H1 (cell line): ENCODE results near the gene GSTCD. TPM values are rescaled to one million over a fixed set of nuclear protein-coding genes. Genes with fewer than 3 reads are reported as not detected.

ENCODE experiments used
- CTCF ChIA-PET: fragments of 300-600 bp; sonication (Branson Sonifier 250); formaldehyde crosslinking; loops from one replicate; lab custom pipeline; 2021; ENCODE audit not compliant: partially characterized antibody; lab: Charles Lee
- POLR2A ChIA-PET: fragments of 300-600 bp; sonication (Branson Sonifier 250); formaldehyde crosslinking; loops from one replicate; lab custom pipeline; 2021; ENCODE audit warnings: inconsistent platforms; ENCODE audit not compliant: partially characterized antibody; lab: Charles Lee
- DNase-seq, 2 experiments: peaks; one replicate each; pipeline versions ENCODE4 v3.0.0 to v3.0.0-alpha.2; 2010 to 2022; ENCODE audit warnings: low spot score in 2 of 2, low read depth in 1 of 2, mixed read lengths in 1 of 2
- FAIRE-seq: peaks from 2 replicates; lab custom pipeline; 2011; peaks lifted over from hg19 to GRCh38; lab: Jason Lieb, UNC
- H2AFZ ChIP-seq: 2 replicates; pipeline ENCODE4 v1.8.1; 2012; ENCODE audit warnings: low read length, inconsistent platforms
- H2AK5ac ChIP-seq: 2 replicates; pipeline ENCODE4 v1.6.1; 2013; ENCODE audit warnings: low read depth, low read length
- H2BK120ac ChIP-seq: replicated peaks from 2 replicates; pipeline ENCODE3; 2013; ENCODE audit warnings: low read depth, low read length, inconsistent platforms
- H2BK12ac ChIP-seq: 2 replicates; pipeline ENCODE4 v1.6.1; 2013; ENCODE audit warnings: low read depth, low read length
- H2BK15ac ChIP-seq: 2 replicates; pipeline ENCODE4 v1.6.1; 2013; ENCODE audit warnings: low read length
- H2BK20ac ChIP-seq: 2 replicates; pipeline ENCODE4 v1.6.1; 2013; ENCODE audit warnings: low read length
- H2BK5ac ChIP-seq: 2 replicates; pipeline ENCODE4 v1.6.1; 2013; ENCODE audit warnings: low read depth, low read length
- H3K14ac ChIP-seq: 2 replicates; pipeline ENCODE4 v1.6.1; 2013; ENCODE audit warnings: inconsistent platforms; ENCODE audit not compliant: insufficient read length
- H3K18ac ChIP-seq: 2 replicates; pipeline ENCODE4 v1.6.1; 2013; ENCODE audit warnings: low read length; ENCODE audit errors: extremely low read depth
- H3K23ac ChIP-seq: 2 replicates; pipeline ENCODE4 v1.6.1; 2013; ENCODE audit warnings: inconsistent platforms; ENCODE audit not compliant: insufficient read length
- H3K23me2 ChIP-seq: 2 replicates; pipeline ENCODE4 v1.6.1; 2013; ENCODE audit warnings: low read depth, low read length
- H3K27ac ChIP-seq: 2 replicates; pipeline ENCODE4 v1.6.1; 2011; ENCODE audit warnings: low read depth, low read length, inconsistent platforms
- H3K27me3 ChIP-seq, 4 experiments: replicated peaks in 1 of 4; 1 replicate in 1 of 4; 2 replicates in 3 of 4; pipeline versions ENCODE4 v1.6.1 to v1.8.1; 2011 to 2013; ENCODE audit warnings: low read length in 3 of 4, mild to moderate bottlenecking in 3 of 4, inconsistent platforms in 2 of 4, mixed read lengths in 2 of 4, moderate library complexity in 1 of 4; ENCODE audit not compliant: control insufficient read depth in 3 of 4, insufficient read depth in 3 of 4; ENCODE audit errors: extremely low read depth in 1 of 4
- H3K36me3 ChIP-seq, 4 experiments: 2 replicates each; pipeline versions ENCODE4 v1.6.1 to v1.8.1; 2011 to 2013; ENCODE audit warnings: mild to moderate bottlenecking in 4 of 4, low read length in 3 of 4, moderate library complexity in 2 of 4, control low read depth in 1 of 4, inconsistent platforms in 1 of 4; ENCODE audit not compliant: insufficient read depth in 4 of 4, control insufficient read depth in 2 of 4
- H3K4ac ChIP-seq: replicated peaks from 2 replicates; pipeline ENCODE3; 2013; ENCODE audit warnings: low read length, low read depth, mixed read lengths, inconsistent platforms; ENCODE audit not compliant: insufficient read length
- H3K4me1 ChIP-seq, 4 experiments: replicated peaks in 1 of 4; 1 replicate in 1 of 4; 2 replicates in 3 of 4; pipeline versions ENCODE4 v1.6.1 to v1.8.1; 2011 to 2013; ENCODE audit warnings: low read length in 3 of 4, inconsistent platforms in 2 of 4, mixed read lengths in 1 of 4; ENCODE audit not compliant: insufficient read depth in 4 of 4, control insufficient read depth in 3 of 4
- H3K4me2 ChIP-seq, 2 experiments: 2 replicates each; pipeline versions ENCODE4 v1.6.1 to v1.8.1; 2011 to 2013; ENCODE audit warnings: low read depth in 2 of 2, low read length in 2 of 2, control low read depth in 1 of 2, inconsistent platforms in 1 of 2, mild to moderate bottlenecking in 1 of 2; ENCODE audit not compliant: insufficient read depth in 1 of 2
- H3K4me3 ChIP-seq, 4 experiments: fragments of 200-600, 300-600 bp in 1 of 4; sonication (generic), shearing (Covaris generic), sonication (Bioruptor Twin) in 1 of 4; 2 replicates each; pipeline versions ENCODE4 v1.5.1 to v1.8.1; 2011 to 2016; ENCODE audit warnings: low read length in 4 of 4, low read depth in 3 of 4, control low read depth in 2 of 4, inconsistent platforms in 2 of 4, mild to moderate bottlenecking in 2 of 4, mixed read lengths in 1 of 4, moderate library complexity in 1 of 4; ENCODE audit not compliant: insufficient read depth in 2 of 4; ENCODE audit errors: extremely low read depth in 1 of 4
- H3K56ac ChIP-seq: replicated peaks from 2 replicates; pipeline ENCODE3; 2013; ENCODE audit warnings: low read depth, mild to moderate bottlenecking, mixed read lengths, low read length, inconsistent platforms; ENCODE audit not compliant: insufficient read length
- H3K79me1 ChIP-seq: 2 replicates; pipeline ENCODE4 v1.6.1; 2013; ENCODE audit warnings: low read depth, low read length, control low read depth
- H3K79me2 ChIP-seq, 2 experiments: 2 replicates each; pipeline versions ENCODE4 v1.6.1 to v1.8.1; 2012 to 2013; ENCODE audit warnings: low read length in 2 of 2, mild to moderate bottlenecking in 2 of 2, inconsistent platforms in 1 of 2; ENCODE audit not compliant: insufficient read depth in 2 of 2, control insufficient read depth in 1 of 2
- H3K9ac ChIP-seq, 4 experiments: replicated peaks in 1 of 4; 1 replicate in 1 of 4; 2 replicates in 3 of 4; pipeline versions ENCODE4 v1.6.1 to v1.8.1; 2011 to 2013; ENCODE audit warnings: low read depth in 3 of 4, low read length in 3 of 4, control low read depth in 2 of 4, mild to moderate bottlenecking in 2 of 4, moderate library complexity in 2 of 4, inconsistent platforms in 1 of 4; ENCODE audit errors: extremely low read depth in 1 of 4
- H3K9me3 ChIP-seq, 2 experiments: 2 replicates each; pipeline versions ENCODE4 v1.6.1 to v1.8.1; 2012 to 2013; ENCODE audit warnings: mild to moderate bottlenecking in 2 of 2, moderate library complexity in 2 of 2, control low read depth in 1 of 2, inconsistent platforms in 1 of 2, low read depth in 1 of 2, low read length in 1 of 2, mixed read lengths in 1 of 2; ENCODE audit not compliant: insufficient read depth in 2 of 2
- H4K20me1 ChIP-seq, 2 experiments: replicated peaks in 1 of 2; 2 replicates each; pipeline versions ENCODE3 to v1.8.1; 2011 to 2013; ENCODE audit warnings: inconsistent platforms in 2 of 2, low read length in 2 of 2, mild to moderate bottlenecking in 1 of 2; ENCODE audit not compliant: insufficient read depth in 2 of 2, control insufficient read depth in 1 of 2
- H4K5ac ChIP-seq: 2 replicates; pipeline ENCODE4 v1.6.1; 2013; ENCODE audit warnings: low read length, low read depth, mixed read lengths, inconsistent platforms; ENCODE audit not compliant: insufficient read length
- H4K8ac ChIP-seq: 2 replicates; pipeline ENCODE4 v1.8.0; 2013; ENCODE audit warnings: mild to moderate bottlenecking, moderate library complexity, low read length, inconsistent platforms; ENCODE audit not compliant: insufficient read depth; ENCODE audit errors: extremely low read depth
- H4K91ac ChIP-seq: replicated peaks from 2 replicates; pipeline ENCODE3; 2013; ENCODE audit warnings: low read length, mixed read lengths, inconsistent platforms; ENCODE audit not compliant: insufficient read length
- EP300 ChIP-seq, 2 experiments: IDR thresholded peaks; 1 replicate in 1 of 2; 2 replicates in 1 of 2; pipeline ENCODE4 v1.6.1; 2011 to 2012; ENCODE audit warnings: low read depth in 2 of 2, low read length in 2 of 2, mild to moderate bottlenecking in 2 of 2, borderline replicate concordance in 1 of 2, inconsistent platforms in 1 of 2, moderate library complexity in 1 of 2
- SP4 ChIP-seq: IDR thresholded peaks from 2 replicates; pipeline ENCODE4 v1.6.1; 2012; ENCODE audit warnings: low read length, inconsistent platforms
- WGBS, 2 experiments: shearing (Covaris generic) in 1 of 2; methylation state at CpG; one replicate each; pipeline versions ENCODE4 v1.1.6 to v1.1.7; 2013 to 2015; ENCODE audit warnings: low lambda C conversion rate in 2 of 2, mixed read lengths in 2 of 2, inconsistent platforms in 1 of 2, low coverage in 1 of 2, missing lambda C conversion rate in 1 of 2; ENCODE audit not compliant: insufficient replicate concordance in 2 of 2, insufficient coverage in 1 of 2, insufficient read length in 1 of 2; ENCODE audit errors: extremely low coverage in 1 of 2, missing lambda C conversion rate in 1 of 2; 5-methylcytosine and 5-hydroxymethylcytosine counted together
- polyA plus RNA-seq, 7 experiments: library from polyadenylated mRNA; depleted of rRNA in 3 of 7; stranded (reverse) in 5 of 7; unstranded in 2 of 7; fragments of >200 nt in 5 of 7; fragments of 200-250 nt in 2 of 7; gene quantifications; 1 replicate in 5 of 7; 2 replicates in 1 of 7; 4 replicates in 1 of 7; pipeline versions ENCODE4 v1.2.1 to v1.2.3, GENCODE V29; 2011 to 2013; ENCODE audit warnings: missing spikeins in 2 of 7, mixed read lengths in 2 of 7
- total RNA-seq: library from RNA; stranded (reverse); fragmentation: NEBNext Ultra II Directional; extraction: Animal tissue kit (Norgen Biotek cat#: 25700); gene quantifications from 2 replicates; pipeline ENCODE4 v1.2.1, GENCODE V29; 2021

The GSTCD gene
- total and polyA plus RNA-seq, 2 of the 8 experiments (the other 6 are each of a cell fraction or from before 2014, with no cell fraction given): 8.5 to 24.6 TPM

DNA sequence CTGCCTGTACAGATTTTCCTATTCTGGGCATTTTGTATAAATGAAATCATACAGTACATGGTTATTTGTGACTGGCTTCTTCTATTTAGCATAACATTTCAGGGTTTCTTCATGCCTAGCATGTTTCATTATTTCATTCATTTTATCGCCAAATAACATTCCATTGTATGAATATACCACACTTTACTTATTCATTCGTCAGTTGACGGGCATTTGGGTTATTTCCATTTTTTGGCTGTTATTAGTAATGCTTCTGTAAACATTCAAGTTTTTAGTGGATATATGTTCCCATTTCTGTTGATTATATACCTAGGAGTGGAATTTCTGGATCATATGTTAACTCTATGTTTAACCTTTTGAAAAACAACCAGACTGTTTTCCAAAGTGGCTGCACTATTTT is 47.6 kb upstream of the GSTCD start:
- no peaks in the 10 kb centered on the region for H4K20me1 ChIP-seq
- H3K9me3 ChIP-seq: no peaks in the 10 kb centered on the region
- H3K18ac ChIP-seq: no peak overlapping the region
- H3K23me2 ChIP-seq: no peaks in the 10 kb centered on the region
- H2BK12ac ChIP-seq: no peak overlapping the region
- H3K4me2 ChIP-seq: no peak overlapping the region
- ChIA-PET POLR2A (no interaction called here), CTCF (interaction anchor here (1.5 kb wide), 1 partner anchor 28 kb away, joined by 3 read pairs; no protein-coding TSS in a partner anchor)
- no peaks in the 10 kb centered on the region for H3K79me1 ChIP-seq
- H3K79me2 ChIP-seq: no peaks in the 10 kb centered on the region
- no peak overlapping the region for H3K4ac ChIP-seq
- no peak overlapping the region for H2BK5ac ChIP-seq
- no peak overlapping the region for H2BK15ac ChIP-seq
- H3K9ac ChIP-seq: no peak overlapping the region
- H3K56ac ChIP-seq: no peak overlapping the region
- no peak overlapping the region for H3K27ac ChIP-seq
- no peak overlapping the region for H4K91ac ChIP-seq
- no peak overlapping the region for H4K5ac ChIP-seq
- no peaks in the 10 kb centered on the region for H3K36me3 ChIP-seq
- H4K8ac ChIP-seq: no peak overlapping the region
- H3K4me1 ChIP-seq: no peaks in the 10 kb centered on the region
- TF ChIP-seq EP300 (IDR thresholded peaks at IDR 0.05; ENCODE audit: borderline replicate concordance in 1 of 2, low read depth in 2 of 2, low read length in 2 of 2): no peak
- no peak for TF ChIP-seq SP4
- no peak overlapping the region for H2AK5ac ChIP-seq
- DNase-seq: no peak
- 96% methylated on average over 3 of the region's 3 CpGs; no CpG with 5 or more reads in 1 of the 2 experiments for WGBS, 2 experiments
- no peak overlapping the region for H3K23ac ChIP-seq
- H3K4me3 ChIP-seq: no peak overlapping the region
- FAIRE-seq: no peak
- no peak overlapping the region for H2AFZ ChIP-seq
- H2BK20ac ChIP-seq: no peak overlapping the region
- H2BK120ac ChIP-seq: no peak overlapping the region
- no peak overlapping the region for H3K14ac ChIP-seq
- peaks cover 0 to 1% (median 0%) of the 10 kb centered on the region in 4 experiments; a peak in 1 of 7 replicates for H3K27me3 ChIP-seq
